GM15510 (cell line): ENCODE results near the gene EIF4G1.

Experiments used
- POLR2A ChIP-seq: IDR thresholded peaks from 3 replicates; pipeline ENCODE4 v1.6.1; 2011; ENCODE audit warnings: borderline replicate concordance; ENCODE audit not compliant: insufficient read length; ENCODE audit errors: extremely low read depth

Gene EIF4G1

DNA sequence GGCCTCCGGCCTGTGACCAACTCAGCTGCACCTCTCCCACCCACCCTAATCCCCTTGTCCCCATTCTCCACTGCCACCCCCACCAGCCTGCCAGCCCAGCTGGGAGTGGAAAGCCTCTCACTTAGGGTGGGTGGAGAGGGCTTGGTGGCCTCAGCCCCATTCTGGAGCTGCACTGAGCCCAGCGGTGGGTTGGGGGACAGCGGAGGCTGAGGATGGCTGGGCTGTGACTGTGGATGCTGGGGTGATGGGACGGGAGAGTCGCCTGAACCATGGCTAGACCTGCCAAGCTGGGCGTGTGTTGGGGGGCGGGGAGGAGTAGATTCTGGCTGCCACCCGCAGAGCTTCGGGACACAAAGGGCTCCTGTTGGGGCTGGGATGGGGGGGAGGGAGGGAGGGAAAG, 45.2 kb downstream of the EIF4G1 start:
- no peak for TF ChIP-seq POLR2A

DNA sequence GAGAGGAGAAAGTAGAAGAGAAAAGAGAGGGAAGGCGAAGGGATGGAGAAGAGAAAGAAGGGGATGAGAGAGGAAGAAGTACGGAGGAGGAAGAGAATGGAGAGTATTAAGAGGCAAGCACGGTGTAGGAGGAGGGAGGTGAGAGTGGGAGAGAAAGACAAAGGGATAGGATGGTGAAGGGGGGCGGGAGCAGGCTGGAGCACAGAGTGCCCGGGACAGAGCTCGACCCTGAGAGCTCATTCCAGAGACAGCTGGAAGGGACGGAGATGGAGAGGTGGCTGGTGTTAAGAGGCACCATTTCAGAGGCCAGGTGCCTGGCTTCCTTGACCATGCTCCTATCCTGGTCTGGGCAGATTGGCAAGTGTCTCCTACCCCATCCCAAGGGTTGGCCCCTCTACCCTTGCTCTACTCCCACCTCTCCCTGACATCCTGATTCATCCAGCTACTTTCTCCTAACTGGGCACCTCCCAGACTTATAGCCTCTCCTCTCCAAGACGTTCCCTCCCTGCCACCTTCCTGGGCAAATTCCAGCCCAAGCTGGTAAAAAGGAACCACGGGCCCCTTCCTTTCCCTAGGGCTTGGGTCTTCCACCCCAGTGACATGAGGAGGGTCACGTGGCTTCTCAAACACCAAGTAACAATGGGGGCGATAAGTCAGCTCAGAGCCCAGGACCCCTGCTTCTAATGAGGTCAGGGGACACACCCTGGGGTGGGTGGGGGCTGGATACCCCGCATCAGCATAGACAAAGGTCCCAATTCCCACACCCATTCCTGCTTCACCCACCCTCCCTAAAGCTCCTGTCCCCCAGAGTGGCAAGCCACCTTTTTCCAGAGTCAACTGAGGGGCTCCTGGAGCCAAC, 45.9 kb downstream of the EIF4G1 start:
- TF ChIP-seq POLR2A: no peak

DNA sequence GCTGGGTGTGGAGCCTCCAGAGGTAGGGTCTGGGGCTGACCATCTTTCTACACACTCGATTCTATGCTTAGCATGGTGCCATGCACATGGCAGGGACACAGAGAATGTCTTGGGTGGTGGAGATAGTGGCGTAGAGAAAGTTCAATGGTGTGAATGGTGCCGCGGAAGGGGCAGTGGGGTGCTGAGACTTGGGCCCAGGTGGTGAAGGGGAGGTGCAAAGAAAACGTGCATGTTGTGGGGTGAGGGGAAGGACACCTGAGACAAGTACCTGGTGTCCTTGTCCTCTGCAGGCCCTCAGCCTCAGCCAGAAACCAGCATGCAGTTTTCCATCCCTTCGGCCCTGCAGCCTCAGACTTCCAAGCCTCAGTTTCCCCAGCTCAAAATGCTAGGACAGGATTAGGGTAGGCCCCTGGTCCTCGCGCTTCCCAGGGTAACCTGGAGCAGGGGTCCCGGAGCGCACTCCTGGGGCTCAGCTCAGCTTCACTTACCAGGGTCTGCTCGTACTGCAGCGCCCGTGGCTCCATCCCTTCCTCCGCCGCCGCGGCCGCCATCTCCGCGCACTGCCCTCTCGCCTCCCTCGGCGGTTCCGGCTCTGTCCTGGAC, 46.6 kb downstream of the EIF4G1 start:
- TF ChIP-seq POLR2A: no peak

DNA sequence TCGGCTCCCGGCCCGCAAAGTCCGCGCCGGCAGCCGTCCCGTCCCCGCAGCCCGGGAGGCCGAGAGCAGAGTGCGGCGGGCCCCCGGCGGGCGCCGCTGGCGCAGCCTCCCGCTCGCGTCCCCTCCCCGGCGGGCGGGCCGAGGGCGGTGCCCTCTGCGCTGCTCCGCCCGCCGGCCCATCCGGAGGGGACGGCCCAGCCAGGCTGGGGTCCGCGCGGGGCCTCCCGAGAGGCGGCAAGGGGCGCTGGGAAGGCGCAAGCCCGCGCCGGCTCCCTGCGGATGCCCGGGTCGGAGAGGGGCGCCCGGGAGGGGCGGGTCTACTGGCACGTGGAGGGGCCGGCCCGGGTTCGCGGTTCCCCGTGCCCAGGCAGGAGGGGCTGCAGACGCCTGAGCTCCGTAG, 47.1 kb downstream of the EIF4G1 start, which contains the start of the genes CLCN2 and POLR2H:
Gene CLCN2 (minus strand): TSS at position 74 of the 400 bp plus-strand sequence. CDS start 126 bp downstream, outside the sequence.
Gene POLR2H (plus strand): TSS at position 179 of the 400 bp plus-strand sequence. CDS start 1,783 bp downstream, outside the sequence.
- TF ChIP-seq POLR2A: peak; percentile 58

DNA sequence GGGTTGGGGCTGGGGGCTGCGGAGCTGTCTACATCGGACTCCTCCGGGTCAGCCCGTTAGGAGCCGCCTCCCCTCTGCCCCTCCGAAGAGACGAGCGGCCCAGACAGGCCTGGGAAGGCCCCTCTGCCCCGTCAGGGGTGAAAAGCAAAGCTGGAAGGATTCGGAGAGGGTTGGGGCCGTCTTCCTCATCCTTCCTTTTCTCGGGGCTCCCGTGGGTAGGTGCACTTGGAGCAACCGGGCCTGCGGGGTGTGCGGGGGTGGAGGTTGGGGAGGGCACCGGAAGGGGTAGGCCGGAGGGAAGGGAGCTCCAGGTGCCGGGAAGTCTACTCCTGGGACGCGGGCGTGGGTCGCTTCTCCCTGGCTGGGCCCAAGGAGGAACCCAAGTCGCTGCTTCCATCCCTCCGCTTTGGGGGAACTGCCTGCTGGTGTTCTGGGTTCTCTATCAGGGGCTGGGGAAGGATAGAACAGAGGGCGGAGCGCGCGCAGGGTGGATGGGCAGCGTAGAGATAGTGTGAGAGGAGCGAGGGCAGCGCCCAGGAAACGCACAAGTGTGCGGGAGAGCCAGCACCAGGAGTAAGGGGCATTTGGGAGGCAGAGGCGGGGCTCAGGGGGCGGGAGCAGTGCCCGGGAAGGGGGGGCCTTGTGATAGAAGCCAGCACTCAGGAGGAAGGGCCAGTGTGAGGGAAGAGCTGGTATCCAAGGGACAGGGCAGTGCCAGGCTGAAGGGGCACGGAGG, 47.7 kb downstream of the EIF4G1 start:
- TF ChIP-seq POLR2A: no peak

DNA sequence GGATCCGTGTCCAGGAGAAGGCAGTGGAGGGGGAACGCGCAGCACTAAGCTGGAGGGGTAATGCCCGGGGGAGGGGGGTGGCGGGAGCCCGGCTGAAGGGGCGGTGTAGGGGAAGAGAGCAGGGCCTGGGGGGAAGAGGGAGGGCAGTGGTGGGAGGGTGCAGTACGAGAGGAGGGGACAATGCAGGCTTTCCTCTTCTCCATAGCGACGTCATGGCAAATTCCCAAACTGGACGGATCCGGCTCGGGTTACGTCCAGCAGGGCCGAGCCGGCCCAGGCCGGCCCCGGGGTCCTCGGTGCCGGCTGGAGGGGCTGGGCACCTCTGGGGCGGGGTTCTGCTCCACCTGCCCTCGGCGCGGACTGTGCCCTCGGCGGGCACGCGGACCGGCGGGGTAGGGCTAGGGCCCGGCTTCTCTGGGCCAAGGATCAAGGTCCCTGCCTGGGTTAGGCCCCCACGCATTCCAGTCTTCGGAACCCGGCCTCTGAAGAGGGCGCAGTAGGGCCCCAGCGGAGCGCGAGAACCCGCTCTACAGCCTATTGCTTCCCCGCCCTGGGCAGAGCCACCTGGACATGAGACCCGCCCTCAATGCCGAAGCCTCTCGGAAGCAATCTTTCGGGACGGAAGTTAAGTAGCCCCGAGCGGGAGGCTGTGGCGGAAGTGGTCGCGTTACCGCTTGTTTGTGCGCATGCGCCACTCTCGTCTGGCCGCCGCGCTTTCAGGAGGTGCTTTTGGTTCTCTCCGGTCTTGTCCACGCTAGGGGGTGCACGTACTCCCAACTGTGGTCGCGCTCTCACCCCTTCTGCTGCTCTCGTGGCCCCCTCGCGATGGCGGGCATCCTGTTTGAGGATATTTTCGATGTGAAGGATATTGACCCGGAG, 48.5 kb downstream of the EIF4G1 start:
- TF ChIP-seq POLR2A: peak; percentile 77

DNA sequence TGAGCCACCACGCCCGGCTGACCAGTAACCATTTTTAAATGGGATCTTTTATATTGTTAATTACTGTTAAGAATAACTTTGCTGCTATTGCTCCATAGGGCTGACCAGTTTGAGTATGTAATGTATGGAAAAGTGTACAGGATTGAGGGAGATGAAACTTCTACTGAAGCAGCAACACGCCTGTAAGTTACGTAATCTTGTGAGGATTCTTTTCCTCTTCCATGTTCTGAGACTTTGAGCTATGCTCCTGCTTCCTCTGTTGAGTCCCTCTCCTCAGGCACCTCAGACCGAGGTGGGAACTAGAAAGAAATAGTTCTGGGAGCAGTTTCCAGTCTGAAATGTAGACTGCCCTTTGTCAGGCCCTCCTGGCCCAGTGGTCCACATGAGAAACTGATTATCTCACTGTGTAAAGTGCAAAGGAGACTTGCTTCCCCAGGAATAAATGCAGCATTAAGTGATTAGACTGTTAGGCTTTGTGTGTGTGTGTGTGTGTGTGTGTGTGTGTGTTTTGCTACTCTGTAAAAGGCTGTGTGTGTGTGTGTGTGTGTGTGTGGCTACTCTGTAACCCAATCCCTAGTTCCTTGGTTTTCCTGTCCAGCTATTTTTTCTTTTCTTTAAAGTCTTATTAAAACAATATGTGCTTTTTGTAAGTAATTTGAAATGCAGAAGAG, 52.3 kb downstream of the EIF4G1 start:
- TF ChIP-seq POLR2A: no peak

DNA sequence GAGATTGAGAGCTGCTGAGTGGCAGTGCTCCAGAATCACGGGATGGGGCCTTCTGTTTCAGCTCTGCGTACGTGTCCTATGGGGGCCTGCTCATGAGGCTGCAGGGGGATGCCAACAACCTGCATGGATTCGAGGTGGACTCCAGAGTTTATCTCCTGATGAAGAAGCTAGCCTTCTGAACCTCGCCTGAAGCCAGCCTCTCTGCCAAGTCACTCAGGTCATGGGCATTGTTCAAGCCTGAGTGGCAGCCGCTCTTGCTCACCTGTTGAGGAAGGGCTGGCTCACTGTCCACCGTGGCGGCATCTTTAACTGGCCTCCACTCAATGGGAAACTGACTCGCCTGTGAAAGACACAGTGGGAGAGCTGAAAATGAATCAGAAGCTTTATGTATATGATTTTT, 53.7 kb downstream of the EIF4G1 start:
- TF ChIP-seq POLR2A: no peak

DNA sequence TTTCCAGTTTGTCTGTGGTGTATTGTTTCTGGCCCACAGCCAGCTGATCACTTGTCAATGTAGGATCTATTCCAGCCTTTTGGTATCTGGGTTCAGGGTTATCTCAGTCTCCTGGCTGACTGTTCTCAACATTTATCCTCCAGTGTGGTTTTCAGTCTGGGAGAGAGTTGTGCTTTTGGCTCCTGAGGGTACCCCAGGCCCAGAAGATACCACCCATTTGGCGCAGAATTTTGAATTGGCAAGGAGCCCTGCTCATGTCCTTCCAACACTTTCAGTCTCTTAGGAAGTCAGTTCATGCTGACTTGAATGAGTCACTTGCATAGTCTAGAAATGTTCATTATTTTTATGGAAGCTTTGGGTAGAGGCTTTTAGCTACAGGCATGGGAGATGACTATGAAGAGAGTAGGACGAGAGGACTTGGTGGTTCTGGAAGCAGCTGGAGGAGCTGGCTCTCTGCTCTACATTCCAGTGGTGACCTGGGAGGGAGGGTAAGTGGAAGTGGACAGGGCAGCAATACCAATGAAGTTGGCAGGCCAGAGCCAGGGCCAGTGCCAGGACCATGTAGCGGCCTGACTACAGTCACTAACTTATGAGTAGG, 54.3 kb downstream of the EIF4G1 start:
- TF ChIP-seq POLR2A: no peak

DNA sequence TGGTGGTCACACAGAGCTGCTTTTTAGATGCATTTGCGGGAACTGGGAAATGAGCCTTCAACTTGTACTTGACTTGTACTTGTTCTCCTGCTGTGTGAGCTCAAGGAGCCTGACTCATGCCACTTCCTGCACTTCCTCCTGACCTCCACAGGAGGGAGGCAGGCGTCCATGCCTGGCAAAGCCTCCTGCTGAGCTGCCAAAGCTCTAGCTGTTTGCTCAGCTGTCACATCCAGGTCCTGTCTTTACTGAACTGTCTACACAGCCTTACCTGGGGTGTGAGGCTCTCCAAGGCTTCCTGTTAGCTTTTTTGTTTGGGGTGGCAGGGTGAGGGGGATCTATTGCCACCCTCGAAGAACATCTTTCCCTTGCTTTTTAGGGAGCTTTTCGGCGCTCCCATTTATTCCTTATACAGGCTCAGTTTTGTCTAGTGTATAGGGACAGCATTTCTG, 57.2 kb downstream of the EIF4G1 start:
- TF ChIP-seq POLR2A: no peak

DNA sequence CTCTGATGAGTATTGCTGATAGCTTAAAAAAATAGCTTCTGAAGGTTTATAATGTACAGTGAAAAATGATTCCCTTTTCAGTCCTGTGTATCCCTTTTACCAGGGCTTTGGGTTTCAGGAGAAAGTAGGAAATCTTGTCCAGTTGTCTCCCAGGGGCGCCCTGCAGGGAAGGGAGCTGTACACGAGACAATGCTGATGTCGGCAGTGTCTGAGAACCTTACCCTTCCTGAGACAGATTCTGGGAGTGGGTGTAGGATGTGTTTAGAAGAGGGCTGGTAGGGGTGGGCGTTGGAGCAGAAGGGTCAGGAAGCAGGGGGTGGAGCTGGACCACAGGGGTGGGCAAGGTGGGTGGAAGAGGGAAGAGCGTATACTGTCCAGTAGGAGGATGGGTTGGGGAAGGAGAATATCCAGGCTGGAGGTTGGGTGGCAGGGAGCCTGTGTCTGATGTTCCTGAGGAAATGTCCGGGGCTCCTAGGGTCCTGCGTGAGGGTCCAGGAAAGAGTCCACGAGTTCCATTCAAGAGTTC, 58.0 kb downstream of the EIF4G1 start:
- TF ChIP-seq POLR2A: no peak

DNA sequence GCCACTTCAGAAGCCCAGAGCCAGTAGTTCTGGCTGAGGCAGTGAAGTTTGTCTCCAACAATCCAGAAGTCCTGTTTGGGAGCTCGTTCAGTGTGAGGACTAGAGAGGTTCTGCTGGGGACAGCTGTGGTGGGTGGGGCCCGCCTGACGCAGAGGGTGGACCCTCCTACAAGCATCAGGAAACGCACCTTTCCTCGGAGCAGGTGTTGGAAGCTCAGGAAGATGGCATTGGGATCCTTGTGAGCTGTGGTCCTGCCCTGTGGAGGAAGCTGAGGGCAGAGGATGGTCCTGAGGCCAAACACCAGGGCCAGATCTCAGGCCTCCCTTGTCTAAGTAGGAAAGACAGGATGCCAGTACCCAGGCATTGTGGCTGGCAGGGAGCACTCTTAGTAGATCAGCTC, 58.5 kb downstream of the EIF4G1 start:
- TF ChIP-seq POLR2A: no peak

DNA sequence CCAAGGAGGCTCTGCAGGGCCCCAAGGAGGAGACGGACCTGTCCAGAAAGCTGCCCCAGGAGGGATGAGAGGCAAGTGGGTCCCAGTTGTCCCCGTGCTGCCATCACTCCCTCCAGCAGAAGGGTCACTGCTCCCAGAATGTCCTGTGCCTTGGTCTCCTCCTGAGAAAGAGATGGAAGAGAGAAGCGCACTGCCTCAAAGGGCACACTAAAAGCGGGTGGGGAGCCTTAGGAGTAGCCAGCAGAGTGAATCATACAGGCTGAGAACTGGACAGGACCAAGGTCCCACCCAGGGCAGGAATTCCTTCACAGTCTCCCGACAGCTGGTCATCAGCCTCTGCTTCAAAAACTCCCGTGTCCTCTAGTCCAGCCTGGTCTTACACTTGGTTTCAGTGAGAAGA, 59.0 kb downstream of the EIF4G1 start:
- no peak for TF ChIP-seq POLR2A

DNA sequence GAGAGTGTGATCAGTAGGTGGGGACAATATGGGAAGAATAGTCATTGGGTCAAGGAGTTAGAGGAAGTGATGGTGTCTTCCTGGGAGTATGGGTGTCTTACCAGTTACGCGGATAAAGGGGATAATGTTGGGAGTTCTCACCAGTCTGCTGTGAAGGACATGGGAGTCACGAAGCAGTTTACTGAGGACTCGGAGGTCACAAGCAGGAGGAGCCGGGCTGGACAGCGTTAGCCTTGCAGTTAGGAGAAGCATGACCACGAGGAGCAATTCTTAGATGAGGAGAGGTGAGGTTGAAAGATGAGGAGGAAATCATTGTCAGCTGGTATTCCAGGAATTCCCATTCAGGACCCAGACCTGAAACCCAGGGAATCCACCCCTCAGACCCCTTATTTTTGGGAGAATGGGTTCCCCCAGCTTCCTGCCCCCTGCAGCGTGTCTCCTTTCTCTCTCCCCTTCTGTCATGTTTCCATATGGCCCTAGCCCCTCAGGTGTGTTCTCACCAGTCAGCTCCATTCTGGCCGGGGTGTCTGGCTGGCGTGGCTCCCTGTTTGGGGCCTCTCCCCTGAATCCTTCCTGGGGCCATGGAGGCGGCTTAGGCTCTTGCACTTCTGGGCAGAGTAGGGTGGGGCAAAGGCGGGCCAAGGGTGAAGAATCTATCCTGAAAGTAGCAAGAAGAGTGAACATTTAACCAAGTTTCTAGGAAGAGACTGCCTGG, 61.5 kb downstream of the EIF4G1 start:
- TF ChIP-seq POLR2A: no peak
